Superior temporal gyrus (tissue), 1 donor: ENCODE results near the gene ITGA5.
"Not testable (repeated sequence)": the region's sequence is repeated elsewhere in the genome, so short reads cannot be mapped to it uniquely, and the experiment has no call there.

Experiments used
- DNase-seq: peaks from one replicate; pipeline ENCODE4 v3.0.0-alpha.2; 2016; ENCODE audit errors: extremely low spot score

ITGA5 gene

GRCh38 chr12:54371328-54372112, 47.5 kb downstream of the ITGA5 start:
- DNase-seq = no peak

DNA sequence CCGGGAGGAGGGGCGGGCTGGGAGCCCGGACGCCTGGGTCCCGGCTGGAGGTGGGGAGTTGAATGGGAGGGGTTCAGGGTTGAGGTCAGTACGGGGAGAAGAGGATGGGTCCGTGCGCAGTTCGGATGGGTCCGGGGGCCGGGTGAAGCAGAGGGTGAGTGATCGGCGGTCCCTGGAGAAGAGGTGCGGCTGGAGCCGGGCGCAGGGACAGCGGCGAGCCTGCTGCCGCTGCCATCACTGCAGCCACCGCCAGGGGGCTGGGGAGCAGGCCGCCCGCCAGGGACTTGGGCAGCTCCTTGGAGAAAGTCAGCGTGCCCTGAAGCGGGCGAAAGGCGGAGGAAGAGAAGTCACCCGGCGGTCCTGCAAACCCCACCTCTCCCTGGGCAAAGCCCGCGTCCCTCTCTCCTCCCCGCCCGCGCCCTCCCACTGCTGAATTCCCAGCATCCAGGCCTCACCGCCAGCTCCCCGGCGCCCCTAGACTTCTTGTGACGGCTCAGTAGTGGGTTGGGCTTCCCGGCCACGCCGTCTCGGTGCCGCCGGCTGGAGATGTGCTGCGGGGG, 48.8 kb downstream of the ITGA5 start:
- DNase-seq = peak; percentile 80

GRCh38 chr12:54369597-54370131, 49.4 kb downstream of the ITGA5 start:
- no peak for DNase-seq

DNA sequence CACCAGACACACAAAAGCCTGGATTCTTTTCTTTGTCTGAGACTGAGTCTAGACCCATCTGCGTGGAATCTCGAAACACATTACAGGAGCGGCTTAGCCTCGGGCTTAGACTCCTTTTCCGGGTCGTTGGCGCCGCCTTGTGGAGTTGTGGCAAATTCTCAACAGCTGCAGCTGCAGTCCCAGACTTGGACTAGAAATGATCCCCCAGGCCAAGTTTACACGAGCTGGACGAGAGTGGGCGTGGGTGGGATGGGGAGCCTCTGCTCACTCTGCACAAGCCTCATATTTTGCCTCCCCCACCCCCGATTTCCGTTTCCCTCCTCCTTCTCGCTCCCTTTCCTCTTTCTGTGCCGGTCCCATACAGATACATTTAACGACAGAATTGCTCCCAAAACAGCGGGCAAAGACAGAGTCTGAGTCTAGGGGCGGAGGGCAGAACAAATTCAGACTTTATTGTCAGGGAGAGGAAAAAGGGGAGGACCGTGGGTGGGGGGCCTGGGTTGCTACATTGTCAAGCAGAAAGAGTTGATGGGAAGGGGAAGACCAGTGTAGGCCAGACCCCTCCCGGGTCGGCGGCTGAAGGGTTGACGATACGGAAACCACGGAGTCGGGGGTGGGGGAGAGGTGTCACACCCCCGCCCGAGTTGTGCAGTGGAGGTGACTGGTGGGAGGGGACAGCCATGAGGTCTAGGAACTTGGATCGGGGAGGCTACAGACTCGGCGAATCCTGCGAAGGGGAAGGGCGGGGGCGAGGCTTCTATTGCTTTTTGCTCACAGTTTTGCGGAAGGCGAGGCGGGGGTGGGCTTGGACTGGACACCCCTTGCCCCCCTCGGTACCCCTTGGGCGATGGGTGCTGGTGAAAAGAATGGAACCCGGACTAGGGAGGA, 50.1 kb downstream of the ITGA5 start:
- peak; percentile 95 for DNase-seq

- DNase-seq = no peak
Observed at GRCh38 chr12:54368025-54368708, 50.9 kb downstream of the ITGA5 start.

DNA sequence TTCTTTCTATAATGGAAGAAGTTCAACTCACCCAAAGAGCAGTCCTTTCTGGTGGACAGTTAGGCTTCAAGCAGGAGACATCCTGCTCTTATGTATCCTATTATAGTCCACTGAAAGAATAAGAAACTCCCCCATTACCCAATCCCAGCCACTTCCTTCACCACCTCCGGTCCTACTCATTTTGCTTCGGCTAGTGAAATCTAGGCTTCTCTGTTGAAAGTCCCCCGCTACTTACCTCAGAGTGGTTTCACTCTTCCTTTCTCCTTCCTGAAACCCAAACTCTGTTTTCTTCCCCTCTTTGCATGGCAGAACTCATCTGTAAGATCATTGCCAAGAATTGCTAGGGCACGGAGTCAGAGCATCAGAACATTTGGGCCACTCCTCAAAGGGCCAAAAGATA, 54.7 kb downstream of the ITGA5 start, which contains the start of gene GPR84:
TSS of gene GPR84 (minus strand) at position 74 of the 400 bp plus-strand sequence. CDS start 635 bp downstream, outside the sequence.
- DNase-seq = no peak

DNA sequence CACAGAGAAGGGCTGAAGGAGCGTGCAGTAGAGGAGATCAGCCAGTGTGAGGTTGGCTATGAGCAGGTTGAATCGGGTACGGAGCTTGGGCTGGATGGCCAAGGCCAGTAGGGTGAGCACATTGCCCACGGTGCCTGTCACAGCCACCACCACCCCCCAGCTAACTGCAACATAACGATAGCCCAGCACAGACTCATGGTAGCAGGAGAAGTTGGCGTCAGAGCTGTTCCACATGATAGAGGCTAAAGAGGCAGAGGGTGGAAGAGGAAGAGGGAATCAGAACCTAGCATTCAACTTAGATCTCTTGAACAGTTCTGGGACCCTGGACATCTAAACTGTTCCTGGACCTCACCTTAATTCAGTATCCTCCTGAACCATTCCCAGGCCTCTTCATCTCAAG, 55.4 kb downstream of the ITGA5 start:
- DNase-seq = no peak

- no peak for DNase-seq
Observed at GRCh38 chr12:54363047-54363446, 56.0 kb downstream of the ITGA5 start.

GRCh38 chr12:54360717-54361456, 58.2 kb downstream of the ITGA5 start:
- DNase-seq = peak; percentile 90

- no peak for DNase-seq
Observed at GRCh38 chr12:54359762-54360351, 59.2 kb downstream of the ITGA5 start.

- DNase-seq = peak; percentile 100
Observed at GRCh38 chr12:54358945-54359761, 59.9 kb downstream of the ITGA5 start.

GRCh38 chr12:54358191-54358944, 60.7 kb downstream of the ITGA5 start:
- peak; percentile 71 for DNase-seq

DNA sequence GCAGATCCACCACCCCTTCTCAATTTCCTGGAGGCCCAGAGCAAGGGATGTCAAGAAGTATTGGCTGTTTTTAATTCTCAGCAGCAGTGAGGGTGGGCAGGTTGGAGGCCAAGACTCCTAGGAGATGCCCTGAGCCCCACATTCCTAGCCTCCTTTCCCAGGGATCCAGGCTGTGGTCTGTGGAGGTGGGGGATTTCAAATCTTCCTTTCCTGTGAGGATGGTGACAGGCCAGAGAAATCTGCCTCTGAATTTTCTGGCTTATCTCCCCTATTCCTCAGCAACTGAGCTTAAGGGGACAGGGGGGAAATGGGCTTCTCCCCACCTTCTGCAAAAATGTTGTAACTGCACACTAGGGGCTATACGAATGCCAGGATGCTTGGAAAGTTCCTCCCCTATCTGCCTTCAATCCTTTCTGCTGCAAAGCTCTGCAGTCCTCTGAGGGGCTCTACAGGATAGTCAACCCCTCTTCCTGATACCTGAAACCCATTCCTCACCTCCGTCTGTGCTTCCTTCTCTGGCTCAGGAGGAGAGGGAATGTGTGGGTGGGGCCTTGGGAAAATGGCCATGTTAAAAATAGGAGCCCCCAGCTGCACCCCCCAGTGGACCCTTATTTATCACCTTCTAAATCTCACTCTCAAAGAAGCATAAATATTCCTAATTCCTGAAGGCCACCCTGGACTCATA, 61.4 kb downstream of the ITGA5 start:
- DNase-seq = no peak

DNA sequence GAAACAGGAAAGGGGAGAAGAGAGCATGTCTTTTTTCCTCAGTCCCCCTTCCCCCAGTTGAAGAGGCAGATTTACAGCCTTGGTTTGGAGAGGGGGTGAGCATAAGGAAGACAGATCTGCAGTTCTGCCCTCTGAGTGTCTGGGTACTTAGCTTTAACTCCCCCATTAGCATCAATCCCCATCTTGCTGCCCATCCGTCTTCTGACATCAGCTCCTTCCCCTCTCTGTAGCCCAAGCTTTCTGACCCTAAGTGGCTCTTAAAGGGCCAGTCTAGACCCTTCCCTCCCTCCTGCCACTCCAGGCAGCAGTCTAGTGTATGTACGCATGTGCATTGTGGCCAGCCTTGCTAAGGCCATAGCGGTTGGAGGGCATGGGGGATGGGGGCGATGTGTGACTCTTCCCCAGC, 62.1 kb downstream of the ITGA5 start:
- DNase-seq = no peak

DNA sequence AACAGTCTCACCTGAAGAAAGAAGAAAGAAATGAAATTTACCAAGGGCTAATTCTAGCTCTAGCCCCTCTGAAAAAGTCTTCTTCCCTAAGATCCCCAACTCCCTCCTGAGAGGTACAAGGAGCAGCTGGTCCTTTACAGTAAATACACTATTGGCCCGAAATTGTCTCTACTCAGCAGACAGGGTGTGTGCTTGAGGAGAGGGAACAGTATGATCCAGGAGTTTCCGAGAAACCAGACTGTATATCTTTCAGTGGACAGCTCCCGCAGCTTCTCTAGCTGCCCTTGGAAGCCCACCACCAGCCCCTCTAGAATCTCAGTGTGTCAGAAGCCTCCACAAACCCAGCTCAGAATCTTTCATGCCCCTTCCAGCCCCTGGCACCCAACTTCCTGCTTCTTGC, 62.8 kb downstream of the ITGA5 start:
- DNase-seq = no peak

DNA sequence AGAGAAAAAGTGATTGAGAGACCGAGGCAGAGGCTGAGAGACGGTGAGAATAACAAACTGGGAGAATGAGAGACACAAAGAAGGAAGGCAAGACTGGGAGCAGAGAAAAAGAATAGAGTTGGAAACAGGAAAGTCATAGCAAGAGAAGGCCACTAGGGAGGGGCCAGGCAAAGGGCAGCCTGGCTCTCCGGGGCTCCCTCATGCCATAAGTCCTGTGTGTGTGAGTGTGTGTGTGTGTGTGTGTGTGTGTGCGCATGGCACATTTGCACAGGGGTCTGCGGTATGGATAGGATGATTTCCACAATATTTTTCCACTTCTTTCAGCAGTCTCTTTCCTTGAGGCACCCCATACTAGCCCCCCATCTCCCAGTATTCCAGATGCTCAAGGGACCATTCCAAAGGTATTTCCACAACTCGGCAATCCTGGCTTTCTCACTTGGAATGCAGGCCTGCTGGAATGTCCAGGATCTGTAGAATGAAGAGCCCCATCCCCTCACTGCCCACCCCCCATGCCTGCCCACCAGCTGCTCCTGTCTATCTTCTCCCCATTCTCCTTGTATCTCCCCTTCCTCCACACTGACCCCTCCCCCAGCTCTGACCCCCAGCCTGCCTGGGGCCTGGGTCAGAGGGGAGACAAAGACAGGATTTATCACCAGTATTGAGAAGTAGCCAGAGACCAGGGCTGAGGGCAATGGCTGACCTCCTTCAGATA, 63.8 kb downstream of the ITGA5 start:
- no peak for DNase-seq

DNA sequence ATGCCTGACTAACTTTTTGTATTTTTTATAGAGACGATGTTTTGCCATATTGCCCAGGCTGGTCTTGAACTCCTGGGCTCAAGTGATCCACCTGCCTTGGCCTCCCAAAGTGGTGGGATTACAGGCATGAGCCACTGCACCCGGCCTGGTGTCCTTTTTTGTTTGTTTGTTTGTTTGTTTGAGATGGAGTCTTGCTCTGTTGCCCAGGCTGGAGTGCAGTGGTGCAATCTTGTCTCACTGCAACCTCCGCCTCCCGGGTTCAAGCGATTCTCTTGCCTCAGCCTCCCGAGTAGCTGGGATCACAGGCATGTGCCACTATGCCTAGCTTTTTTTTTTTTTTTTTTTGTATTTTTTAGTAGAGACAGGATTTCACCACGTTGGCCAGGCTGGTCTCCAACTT, 64.8 kb downstream of the ITGA5 start:
- not testable (repeated sequence) for DNase-seq
